ENCODE results near the gene FOLH1.

- TF ChIP-seq CTCF (IDR thresholded peaks at IDR 0.05; ENCODE audit: insufficient read depth, low read depth, low read length) (no peak), EZH2 (IDR thresholded peaks at IDR 0.05; ENCODE audit: insufficient read depth, low read length) (no peak)
Measured at GRCh38 chr11:49202287-49202976, 6.0 kb downstream of the FOLH1 start.
